Mesothelial cell of epicardium (in vitro differentiated cells): ENCODE results near the gene PHTF2. TPM values are rescaled to one million over a fixed set of nuclear protein-coding genes. Genes with fewer than 3 reads are reported as not detected.

Experiments
- DNase-seq, 2 experiments: peaks; one replicate each; pipeline ENCODE4 v3.0.0; 2021; ENCODE audit warnings: low spot score in 2 of 2; ENCODE audit not compliant: unreplicated experiment in 2 of 2
- H3K27ac Mint-ChIP-seq: 2 replicates; pipeline ENCODE4 v1.8.0; 2021; ENCODE audit warnings: mixed read lengths
- H3K27me3 Mint-ChIP-seq: 2 replicates; pipeline ENCODE4 v1.8.0; 2021; ENCODE audit warnings: low read depth, mixed read lengths
- H3K36me3 Mint-ChIP-seq: 2 replicates; pipeline ENCODE4 v1.8.0; 2021; ENCODE audit warnings: mixed read lengths
- H3K4me1 Mint-ChIP-seq: 2 replicates; pipeline ENCODE4 v1.8.0; 2021; ENCODE audit warnings: mixed read lengths
- H3K4me3 Mint-ChIP-seq: 2 replicates; pipeline ENCODE4 v1.8.0; 2021; ENCODE audit warnings: mild to moderate bottlenecking, moderate library complexity, mixed read lengths
- H3K9me3 Mint-ChIP-seq: 2 replicates; pipeline ENCODE4 v1.8.0; 2021; ENCODE audit warnings: mixed read lengths
- CTCF ChIP-seq: fragments of 200-600 bp; sonication (generic); IDR thresholded peaks from one replicate; pipeline ENCODE4 v1.5.0; 2021; ENCODE audit warnings: antibody characterized with exemption; ENCODE audit not compliant: unreplicated experiment
- total RNA-seq: library from RNA; stranded (reverse); gene quantifications from 3 replicates; pipeline ENCODE4 v1.2.1, GENCODE V29; 2021

The PHTF2 gene
- total RNA-seq, 1 donor from 2014 or later, result 38.2 TPM

- Mint-ChIP-seq H3K9me3 (peaks cover 39% of the 10 kb centered on the region), H3K27me3 (no peaks in the 10 kb centered on the region), H3K36me3 (peaks cover 35% of the 10 kb centered on the region), H3K4me3 (no peak overlapping the region), H3K4me1 (peaks cover 17% of the 10 kb centered on the region), H3K27ac (peak overlapping the region; percentile 95)
- no peak for DNase-seq
- no peak for TF ChIP-seq CTCF
Observed at GRCh38 chr7:77812290-77812685, 13.7 kb downstream of the PHTF2 start.

- DNase-seq, result no peak
- Mint-ChIP-seq H3K36me3 (peaks cover 33% of the 10 kb centered on the region), H3K4me3 (no peak overlapping the region), H3K27me3 (no peaks in the 10 kb centered on the region), H3K9me3 (peaks cover 34% of the 10 kb centered on the region), H3K4me1 (peaks cover 17% of the 10 kb centered on the region), H3K27ac (peak overlapping the region; percentile 95)
- no peak for TF ChIP-seq CTCF
Observed at GRCh38 chr7:77813180-77813579, 14.6 kb downstream of the PHTF2 start.

GRCh38 chr7:77819021-77819420 is 20.4 kb downstream of the PHTF2 start:
- no peak overlapping the region for H3K4me3 Mint-ChIP-seq
- TF ChIP-seq CTCF, result no peak
- H3K27me3 Mint-ChIP-seq, result no peaks in the 10 kb centered on the region
- peaks cover 69% of the 10 kb centered on the region for H3K9me3 Mint-ChIP-seq
- DNase-seq, result no peak
- H3K27ac Mint-ChIP-seq, result no peak overlapping the region
- H3K4me1 Mint-ChIP-seq, result peaks cover 5% of the 10 kb centered on the region
- peaks cover 74% of the 10 kb centered on the region for H3K36me3 Mint-ChIP-seq

GRCh38 chr7:77820967-77821366 is 22.4 kb downstream of the PHTF2 start:
- TF ChIP-seq CTCF, result no peak
- H3K4me1 Mint-ChIP-seq, result peaks cover 5% of the 10 kb centered on the region
- no peaks in the 10 kb centered on the region for H3K27me3 Mint-ChIP-seq
- DNase-seq, result no peak
- no peak overlapping the region for H3K27ac Mint-ChIP-seq
- no peak overlapping the region for H3K4me3 Mint-ChIP-seq
- H3K36me3 Mint-ChIP-seq, result peaks cover 81% of the 10 kb centered on the region
- peaks cover 75% of the 10 kb centered on the region for H3K9me3 Mint-ChIP-seq

- Mint-ChIP-seq H3K27ac (no peak overlapping the region), H3K9me3 (peaks cover 74% of the 10 kb centered on the region), H3K4me1 (peaks cover 5% of the 10 kb centered on the region), H3K4me3 (no peak overlapping the region), H3K27me3 (no peaks in the 10 kb centered on the region), H3K36me3 (peaks cover 80% of the 10 kb centered on the region)
- DNase-seq, result no peak
- TF ChIP-seq CTCF, result no peak
Observed at GRCh38 chr7:77822269-77822668, 23.7 kb downstream of the PHTF2 start.

- no peak for TF ChIP-seq CTCF
- Mint-ChIP-seq H3K27me3 (no peaks in the 10 kb centered on the region), H3K27ac (peak overlapping the region; percentile 22), H3K4me3 (no peak overlapping the region), H3K36me3 (peaks cover 67% of the 10 kb centered on the region), H3K9me3 (peaks cover 64% of the 10 kb centered on the region), H3K4me1 (peaks cover 9% of the 10 kb centered on the region)
- DNase-seq, result no peak
Observed at GRCh38 chr7:77823787-77824186, 25.2 kb downstream of the PHTF2 start.
